Nephron progenitor cell (in vitro differentiated cells): ENCODE data around the gene NKAP.
"Not testable (repeated sequence)": the region's sequence is repeated elsewhere in the genome, so short reads cannot be mapped to it uniquely, and the experiment has no call there.

Source experiments
- DNase-seq: peaks from one replicate; pipeline ENCODE4 v3.0.0; 2021
- H3K27ac Mint-ChIP-seq: 2 replicates; pipeline ENCODE4 v1.8.0; 2021; ENCODE audit warnings: mild to moderate bottlenecking, moderate library complexity, mixed read lengths
- H3K27me3 Mint-ChIP-seq: 2 replicates; pipeline ENCODE4 v1.8.0; 2021; ENCODE audit warnings: mild to moderate bottlenecking, low read depth, mixed read lengths; ENCODE audit not compliant: poor library complexity
- H3K36me3 Mint-ChIP-seq: 2 replicates; pipeline ENCODE4 v1.8.0; 2021; ENCODE audit warnings: low read depth, mixed read lengths
- H3K4me1 Mint-ChIP-seq: 2 replicates; pipeline ENCODE4 v1.8.0; 2021; ENCODE audit warnings: mixed read lengths
- H3K4me3 Mint-ChIP-seq: 2 replicates; pipeline ENCODE4 v1.8.0; 2021; ENCODE audit warnings: mild to moderate bottlenecking, moderate library complexity, mixed read lengths
- H3K9me3 Mint-ChIP-seq: 2 replicates; pipeline ENCODE4 v1.8.0; 2021; ENCODE audit warnings: mild to moderate bottlenecking, moderate library complexity, mixed read lengths
- CTCF ChIP-seq: fragments of 200-600 bp; sonication (generic); IDR thresholded peaks from 2 replicates; pipeline ENCODE4 v1.5.0; 2021; ENCODE audit warnings: antibody characterized with exemption

The NKAP gene

GRCh38 chrX:119917877-119918276 is 25.7 kb downstream of the NKAP start:
- Mint-ChIP-seq H3K9me3 (peaks cover 44% of the 10 kb centered on the region), H3K4me1 (no peaks in the 10 kb centered on the region), H3K27ac (no peak overlapping the region), H3K27me3 (peaks cover 6% of the 10 kb centered on the region), H3K4me3 (no peak overlapping the region), H3K36me3 (peaks cover 3% of the 10 kb centered on the region)
- DNase-seq = no peak
- TF ChIP-seq CTCF = no peak

GRCh38 chrX:119916310-119916709 is 27.2 kb downstream of the NKAP start:
- DNase-seq = no peak
- Mint-ChIP-seq H3K9me3 (peaks cover 53% of the 10 kb centered on the region), H3K36me3 (no peaks in the 10 kb centered on the region), H3K27me3 (peaks cover 6% of the 10 kb centered on the region), H3K4me1 (no peaks in the 10 kb centered on the region), H3K27ac (no peak overlapping the region), H3K4me3 (no peak overlapping the region)
- TF ChIP-seq CTCF = no peak

GRCh38 chrX:119900976-119901375 is 42.6 kb downstream of the NKAP start:
- no peak overlapping the region for H3K4me3 Mint-ChIP-seq
- TF ChIP-seq CTCF = no peak
- no peak overlapping the region for H3K27ac Mint-ChIP-seq
- DNase-seq = no peak
- H3K36me3 Mint-ChIP-seq = no peaks in the 10 kb centered on the region
- no peaks in the 10 kb centered on the region for H3K4me1 Mint-ChIP-seq
- peaks cover 46% of the 10 kb centered on the region for H3K9me3 Mint-ChIP-seq
- H3K27me3 Mint-ChIP-seq = no peaks in the 10 kb centered on the region

GRCh38 chrX:119899125-119899524 is 44.4 kb downstream of the NKAP start:
- TF ChIP-seq CTCF = no peak
- DNase-seq = no peak
- Mint-ChIP-seq H3K4me1 (no peaks in the 10 kb centered on the region), H3K27ac (no peak overlapping the region), H3K36me3 (no peaks in the 10 kb centered on the region), H3K9me3 (peaks cover 42% of the 10 kb centered on the region), H3K4me3 (no peak overlapping the region), H3K27me3 (no peaks in the 10 kb centered on the region)

GRCh38 chrX:119895843-119896326 is 47.7 kb downstream of the NKAP start, which contains the start of gene AKAP14:
AKAP14 (plus strand) TSS chrX:119895893; CDS start chrX:119903224, 7,331 bp downstream.
- H3K4me3 Mint-ChIP-seq = no peak within 1 kb of the TSS
- peaks cover 2% of the 10 kb centered on the region for H3K27me3 Mint-ChIP-seq
- TF ChIP-seq CTCF = no peak
- H3K4me1 Mint-ChIP-seq = peaks cover 12% of the 10 kb centered on the region
- DNase-seq = no peak
- no peak within 1 kb of the TSS for H3K27ac Mint-ChIP-seq
- H3K36me3 Mint-ChIP-seq = no peaks in the 10 kb centered on the region
- peaks cover 43% of the 10 kb centered on the region for H3K9me3 Mint-ChIP-seq

- DNase-seq, H3K4me3 Mint-ChIP-seq, H3K27me3 Mint-ChIP-seq, H3K36me3 Mint-ChIP-seq: not testable (repeated sequence)
- Mint-ChIP-seq H3K27ac (peak overlapping the region; percentile 30), H3K9me3 (peaks cover 37% of the 10 kb centered on the region), H3K4me1 (peaks cover 12% of the 10 kb centered on the region)
Observed at GRCh38 chrX:119891961-119892692, 51.4 kb downstream of the NKAP start.

GRCh38 chrX:119890626-119891025 is 52.9 kb downstream of the NKAP start:
- not testable (repeated sequence) for DNase-seq, H3K4me3 Mint-ChIP-seq, H3K36me3 Mint-ChIP-seq, H3K27me3 Mint-ChIP-seq, H3K27ac Mint-ChIP-seq
- H3K9me3 Mint-ChIP-seq = peaks cover 37% of the 10 kb centered on the region
- peaks cover 12% of the 10 kb centered on the region for H3K4me1 Mint-ChIP-seq
